Neural cell (in vitro differentiated cells): ENCODE results near the gene FAM171A1. TPM values are rescaled to one million over a fixed set of nuclear protein-coding genes. Genes with fewer than 3 reads are reported as not detected.

Experiments
- H2AFZ ChIP-seq: fragments of 200-600, 300-800 bp; sonication (generic), shearing (Covaris generic); 2 replicates; pipeline ENCODE4 v1.6.0; 2014; ENCODE audit warnings: low read depth, mild to moderate bottlenecking, antibody characterized with exemption, low read length, moderate library complexity
- H3F3A ChIP-seq: fragments of 200-600 bp; shearing (Covaris generic); 2 replicates; pipeline ENCODE4 v1.6.1; 2016; ENCODE audit warnings: mild to moderate bottlenecking, moderate library complexity, mixed read lengths, antibody characterized with exemption, low read length; ENCODE audit not compliant: insufficient read depth, poor library complexity, severe bottlenecking
- H3K27ac ChIP-seq: fragments of 200-600, 300-800 bp; sonication (generic), shearing (Covaris generic); 2 replicates; pipeline ENCODE4 v1.5.1; 2014; ENCODE audit warnings: mild to moderate bottlenecking, low read length, moderate library complexity
- H3K27me3 ChIP-seq: fragments of 300-800, 200-600 bp; sonication (generic), shearing (Covaris generic); 2 replicates; pipeline ENCODE4 v1.6.0; 2014; ENCODE audit warnings: mild to moderate bottlenecking, low read depth, low read length, moderate library complexity; ENCODE audit not compliant: insufficient read depth
- H3K36me3 ChIP-seq: fragments of 300-800, 200-600 bp; sonication (generic), shearing (Covaris generic); 2 replicates; pipeline ENCODE4 v1.5.1; 2014; ENCODE audit warnings: mild to moderate bottlenecking, antibody characterized with exemption, low read length, moderate library complexity; ENCODE audit not compliant: insufficient read depth
- H3K4me2 ChIP-seq: fragments of 300-800, 200-600 bp; sonication (generic), shearing (Covaris generic); 2 replicates; pipeline ENCODE4 v1.6.0; 2014; ENCODE audit warnings: mild to moderate bottlenecking, low read length
- H3K4me3 ChIP-seq: fragments of 300-800, 200-600 bp; sonication (generic), shearing (Covaris generic); 2 replicates; pipeline ENCODE4 v1.5.1; 2014; ENCODE audit warnings: mild to moderate bottlenecking, low read length, moderate library complexity
- H3K79me2 ChIP-seq: fragments of 200-600 bp; shearing (Covaris generic); replicated peaks from 2 replicates; pipeline ENCODE4 v1.6.0; 2014; ENCODE audit warnings: mild to moderate bottlenecking, low read length, moderate library complexity; ENCODE audit not compliant: insufficient read depth
- H3K9ac ChIP-seq: fragments of 300-800, 200-600 bp; sonication (generic), shearing (Covaris generic); 2 replicates; pipeline ENCODE4 v1.6.1; 2016; ENCODE audit warnings: mild to moderate bottlenecking, low read length, mixed read lengths
- H3K9me2 ChIP-seq: fragments of 200-600 bp; shearing (Covaris generic); 2 replicates; pipeline ENCODE4 v1.6.1; 2016; ENCODE audit warnings: mild to moderate bottlenecking, low read length, mixed read lengths; ENCODE audit not compliant: insufficient read depth
- H3K9me3 ChIP-seq: fragments of 200-600, 300-800 bp; sonication (generic), shearing (Covaris generic); 2 replicates; pipeline ENCODE4 v1.6.1; 2016; ENCODE audit warnings: mild to moderate bottlenecking, mixed run types, low read length, moderate library complexity, mixed read lengths
- H4K20me1 ChIP-seq: fragments of 200-600 bp; shearing (Covaris generic); 2 replicates; pipeline ENCODE4 v1.6.1; 2016; ENCODE audit warnings: mild to moderate bottlenecking, mixed run types; ENCODE audit not compliant: insufficient read depth
- EP300 ChIP-seq: fragments of 450-650 bp; conservative IDR thresholded peaks from 2 replicates; pipeline ENCODE4 v1.6.1; 2014; ENCODE audit warnings: antibody characterized with exemption, mild to moderate bottlenecking, moderate library complexity; ENCODE audit not compliant: poor library complexity, severe bottlenecking
- EZH2 ChIP-seq: fragments of 200-600, 300-800 bp; shearing (Covaris generic), sonication (generic); IDR thresholded peaks from 2 replicates; pipeline ENCODE4 v1.6.1; 2014; ENCODE audit warnings: antibody characterized with exemption, low read length, borderline replicate concordance, mild to moderate bottlenecking; ENCODE audit not compliant: insufficient read depth, poor library complexity, severe bottlenecking
- MXI1 ChIP-seq: fragments of 450-650 bp; conservative IDR thresholded peaks from 2 replicates; pipeline ENCODE4 v1.6.1; 2014; ENCODE audit warnings: antibody characterized with exemption, mild to moderate bottlenecking; ENCODE audit not compliant: poor library complexity, severe bottlenecking
- POLR2AphosphoS5 ChIP-seq: IDR thresholded peaks from 2 replicates; pipeline ENCODE4 v1.6.1; 2012
- RAD21 ChIP-seq: fragments of 450-650 bp; conservative IDR thresholded peaks from 2 replicates; pipeline ENCODE4 v1.6.1; 2014; ENCODE audit warnings: antibody characterized with exemption, mild to moderate bottlenecking, moderate library complexity
- SMC3 ChIP-seq: fragments of 450-650 bp; conservative IDR thresholded peaks from 2 replicates; pipeline ENCODE4 v1.6.1; 2014; ENCODE audit warnings: antibody characterized with exemption, mild to moderate bottlenecking, moderate library complexity; ENCODE audit not compliant: poor library complexity
- TAF1 ChIP-seq: IDR thresholded peaks from 2 replicates; pipeline ENCODE4 v1.6.1; 2012; ENCODE audit warnings: low read depth
- polyA plus RNA-seq: library from polyadenylated mRNA; depleted of rRNA; stranded (reverse); fragments of >200 nt; gene quantifications from 2 replicates; pipeline ENCODE4 v1.2.3, GENCODE V29; 2014
- TF ChIP-seq, protein P1 (sequence below): fragments of 450-650 bp; IDR thresholded peaks from 2 replicates; pipeline ENCODE4 v1.5.1; 2014; ENCODE audit warnings: antibody characterized with exemption, mild to moderate bottlenecking, moderate library complexity; ENCODE audit not compliant: poor library complexity, severe bottlenecking
- TF ChIP-seq, protein P2 (sequence below): IDR thresholded peaks from 2 replicates; pipeline ENCODE4 v1.6.1; 2012; ENCODE audit warnings: borderline replicate concordance

The FAM171A1 gene
- polyA plus RNA-seq, 1 donor from 2014 or later, result 28.8 TPM

DNA sequence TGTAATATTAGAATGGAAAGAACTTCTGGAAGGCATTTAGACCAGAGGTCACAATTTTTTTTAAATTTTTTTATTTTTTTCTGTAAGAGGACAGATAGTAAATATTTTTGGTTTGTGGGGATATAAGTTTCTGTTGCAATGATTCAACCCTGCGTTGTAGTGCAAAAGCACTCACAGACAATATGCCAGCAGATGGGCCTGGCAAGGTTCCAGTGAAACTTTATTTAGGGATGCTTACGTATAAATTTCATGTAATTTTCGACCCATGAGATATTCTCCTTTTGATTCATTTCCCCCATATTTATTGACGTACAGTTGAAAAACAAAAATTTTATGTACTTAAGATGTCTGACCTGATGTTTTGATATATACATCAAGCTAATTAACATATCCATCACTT lies 129.8 kb downstream of the FAM171A1 start:
- Histone ChIP-seq H4K20me1 (no peaks in the 10 kb centered on the region), H3K9me2 (no peaks in the 10 kb centered on the region), H3K9ac (no peak overlapping the region), H3K36me3 (peaks cover 3% of the 10 kb centered on the region), H3K27me3 (no peaks in the 10 kb centered on the region), H3K4me2 (no peak overlapping the region), H3K27ac (no peak overlapping the region), H3K9me3 (no peaks in the 10 kb centered on the region), H3K4me3 (no peak overlapping the region), H3K79me2 (no peaks in the 10 kb centered on the region), H3F3A (no peaks in the 10 kb centered on the region), H2AFZ (no peak overlapping the region)
- TF ChIP-seq, protein P1, sequence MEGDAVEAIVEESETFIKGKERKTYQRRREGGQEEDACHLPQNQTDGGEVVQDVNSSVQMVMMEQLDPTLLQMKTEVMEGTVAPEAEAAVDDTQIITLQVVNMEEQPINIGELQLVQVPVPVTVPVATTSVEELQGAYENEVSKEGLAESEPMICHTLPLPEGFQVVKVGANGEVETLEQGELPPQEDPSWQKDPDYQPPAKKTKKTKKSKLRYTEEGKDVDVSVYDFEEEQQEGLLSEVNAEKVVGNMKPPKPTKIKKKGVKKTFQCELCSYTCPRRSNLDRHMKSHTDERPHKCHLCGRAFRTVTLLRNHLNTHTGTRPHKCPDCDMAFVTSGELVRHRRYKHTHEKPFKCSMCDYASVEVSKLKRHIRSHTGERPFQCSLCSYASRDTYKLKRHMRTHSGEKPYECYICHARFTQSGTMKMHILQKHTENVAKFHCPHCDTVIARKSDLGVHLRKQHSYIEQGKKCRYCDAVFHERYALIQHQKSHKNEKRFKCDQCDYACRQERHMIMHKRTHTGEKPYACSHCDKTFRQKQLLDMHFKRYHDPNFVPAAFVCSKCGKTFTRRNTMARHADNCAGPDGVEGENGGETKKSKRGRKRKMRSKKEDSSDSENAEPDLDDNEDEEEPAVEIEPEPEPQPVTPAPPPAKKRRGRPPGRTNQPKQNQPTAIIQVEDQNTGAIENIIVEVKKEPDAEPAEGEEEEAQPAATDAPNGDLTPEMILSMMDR, result no peak
- no peak for TF ChIP-seq SMC3
- no peak for TF ChIP-seq TAF1
- TF ChIP-seq POLR2AphosphoS5, result no peak
- no peak for TF ChIP-seq RAD21

DNA sequence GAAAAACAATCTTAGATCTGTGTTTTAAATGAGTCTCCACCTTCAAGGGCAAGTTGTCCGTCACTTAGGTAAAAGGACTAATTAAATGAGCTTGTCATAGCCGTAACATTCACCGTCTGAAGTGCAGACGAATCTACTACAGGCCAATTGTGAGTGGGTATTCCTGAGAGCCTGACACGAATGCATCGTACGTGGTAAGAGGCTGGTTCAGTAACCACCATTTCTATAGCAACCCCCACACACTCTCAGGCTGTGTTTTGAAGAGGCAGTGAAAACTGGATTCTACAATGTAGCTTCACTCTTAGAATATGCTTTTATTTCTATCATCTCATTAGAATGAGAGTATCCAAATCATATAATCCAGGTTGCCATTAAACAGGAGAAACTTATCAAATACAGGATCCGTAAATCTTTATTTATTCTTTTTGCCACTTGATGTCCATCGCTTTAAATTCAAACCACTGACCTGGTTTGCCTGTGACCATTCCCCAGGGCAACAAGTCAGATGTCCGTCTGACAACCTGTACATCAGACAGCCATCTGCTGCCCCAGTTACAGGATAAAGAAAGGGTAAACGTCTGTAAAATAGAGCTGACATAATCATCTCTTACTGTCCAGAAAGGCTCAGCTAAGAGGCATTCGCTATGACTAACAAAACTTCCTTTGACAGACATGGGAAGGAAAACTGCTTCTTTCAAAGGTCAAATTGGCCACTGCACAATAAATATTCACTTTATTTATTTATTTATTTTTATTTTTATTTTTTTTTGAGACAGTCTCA lies 132.3 kb downstream of the FAM171A1 start:
- H3K9ac ChIP-seq, result no peak overlapping the region
- H3K4me2 ChIP-seq, result no peak overlapping the region
- TF ChIP-seq EP300 (no peak), RAD21 (no peak), MXI1 (no peak), POLR2AphosphoS5 (no peak)
- TF ChIP-seq, protein P2, sequence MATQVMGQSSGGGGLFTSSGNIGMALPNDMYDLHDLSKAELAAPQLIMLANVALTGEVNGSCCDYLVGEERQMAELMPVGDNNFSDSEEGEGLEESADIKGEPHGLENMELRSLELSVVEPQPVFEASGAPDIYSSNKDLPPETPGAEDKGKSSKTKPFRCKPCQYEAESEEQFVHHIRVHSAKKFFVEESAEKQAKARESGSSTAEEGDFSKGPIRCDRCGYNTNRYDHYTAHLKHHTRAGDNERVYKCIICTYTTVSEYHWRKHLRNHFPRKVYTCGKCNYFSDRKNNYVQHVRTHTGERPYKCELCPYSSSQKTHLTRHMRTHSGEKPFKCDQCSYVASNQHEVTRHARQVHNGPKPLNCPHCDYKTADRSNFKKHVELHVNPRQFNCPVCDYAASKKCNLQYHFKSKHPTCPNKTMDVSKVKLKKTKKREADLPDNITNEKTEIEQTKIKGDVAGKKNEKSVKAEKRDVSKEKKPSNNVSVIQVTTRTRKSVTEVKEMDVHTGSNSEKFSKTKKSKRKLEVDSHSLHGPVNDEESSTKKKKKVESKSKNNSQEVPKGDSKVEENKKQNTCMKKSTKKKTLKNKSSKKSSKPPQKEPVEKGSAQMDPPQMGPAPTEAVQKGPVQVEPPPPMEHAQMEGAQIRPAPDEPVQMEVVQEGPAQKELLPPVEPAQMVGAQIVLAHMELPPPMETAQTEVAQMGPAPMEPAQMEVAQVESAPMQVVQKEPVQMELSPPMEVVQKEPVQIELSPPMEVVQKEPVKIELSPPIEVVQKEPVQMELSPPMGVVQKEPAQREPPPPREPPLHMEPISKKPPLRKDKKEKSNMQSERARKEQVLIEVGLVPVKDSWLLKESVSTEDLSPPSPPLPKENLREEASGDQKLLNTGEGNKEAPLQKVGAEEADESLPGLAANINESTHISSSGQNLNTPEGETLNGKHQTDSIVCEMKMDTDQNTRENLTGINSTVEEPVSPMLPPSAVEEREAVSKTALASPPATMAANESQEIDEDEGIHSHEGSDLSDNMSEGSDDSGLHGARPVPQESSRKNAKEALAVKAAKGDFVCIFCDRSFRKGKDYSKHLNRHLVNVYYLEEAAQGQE, result no peak

DNA sequence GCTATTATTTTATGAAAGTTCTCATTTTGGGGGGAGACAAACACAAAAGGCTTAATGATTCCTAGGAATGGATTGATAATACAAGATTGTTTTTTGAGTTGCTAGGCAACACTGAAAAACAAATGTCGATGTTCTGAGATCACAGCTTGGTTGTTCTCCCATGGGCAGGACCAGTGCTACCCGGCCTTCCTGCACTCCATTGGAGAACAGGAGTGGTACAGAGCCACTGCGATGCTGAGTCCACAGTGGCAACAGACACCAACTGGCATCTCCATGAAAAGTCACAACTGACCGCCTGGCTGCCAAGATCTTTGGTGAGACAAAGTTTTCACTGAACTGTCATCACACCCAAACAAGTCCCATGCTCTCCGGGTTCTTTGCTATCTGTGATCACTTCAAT lies 133.7 kb downstream of the FAM171A1 start:
- H3K9me2 ChIP-seq, result no peaks in the 10 kb centered on the region
- no peak overlapping the region for H3K4me2 ChIP-seq
- no peaks in the 10 kb centered on the region for H3K27me3 ChIP-seq
- H3K79me2 ChIP-seq, result no peaks in the 10 kb centered on the region
- H3F3A ChIP-seq, result no peaks in the 10 kb centered on the region
- H3K4me3 ChIP-seq, result no peak overlapping the region
- H4K20me1 ChIP-seq, result no peaks in the 10 kb centered on the region
- H3K9me3 ChIP-seq, result no peaks in the 10 kb centered on the region
- no peak for TF ChIP-seq TAF1
- no peak for TF ChIP-seq MXI1
- TF ChIP-seq SMC3, result no peak
- TF ChIP-seq POLR2AphosphoS5, result no peak
- no peak for TF ChIP-seq EP300
- no peak for TF ChIP-seq RAD21
- TF ChIP-seq, protein P1, result no peak
- no peak for TF ChIP-seq EZH2
- TF ChIP-seq, protein P2, result no peak
- H3K9ac ChIP-seq, result no peak overlapping the region
- no peak overlapping the region for H3K27ac ChIP-seq
- no peak overlapping the region for H2AFZ ChIP-seq
- peaks cover under 1% of the 10 kb centered on the region for H3K36me3 ChIP-seq

More for the DNA sequence above, 132.3 kb downstream of the FAM171A1 start:
- Histone ChIP-seq H3K36me3 (peaks cover 3% of the 10 kb centered on the region), H3K9me2 (no peaks in the 10 kb centered on the region), H3K79me2 (no peaks in the 10 kb centered on the region), H3K27ac (peak overlapping the region; percentile 13), H2AFZ (no peak overlapping the region), H3K27me3 (no peaks in the 10 kb centered on the region), H3K4me3 (no peak overlapping the region), H3F3A (no peaks in the 10 kb centered on the region), H4K20me1 (no peaks in the 10 kb centered on the region), H3K9me3 (no peaks in the 10 kb centered on the region)
